GM19397 (cell line): ENCODE results near the gene MN1.

Experiments
- ATAC-seq: cut with Tn5 transposase; IDR thresholded peaks from one replicate; pipeline ENCODE4 v1.9.1; 2021; ENCODE audit warnings: mild to moderate bottlenecking, moderate library complexity; ENCODE audit not compliant: unreplicated experiment

MN1 gene

GRCh38 chr22:27719036-27719347 lies 82.6 kb downstream of the MN1 start:
- ATAC-seq, result no peak

DNA sequence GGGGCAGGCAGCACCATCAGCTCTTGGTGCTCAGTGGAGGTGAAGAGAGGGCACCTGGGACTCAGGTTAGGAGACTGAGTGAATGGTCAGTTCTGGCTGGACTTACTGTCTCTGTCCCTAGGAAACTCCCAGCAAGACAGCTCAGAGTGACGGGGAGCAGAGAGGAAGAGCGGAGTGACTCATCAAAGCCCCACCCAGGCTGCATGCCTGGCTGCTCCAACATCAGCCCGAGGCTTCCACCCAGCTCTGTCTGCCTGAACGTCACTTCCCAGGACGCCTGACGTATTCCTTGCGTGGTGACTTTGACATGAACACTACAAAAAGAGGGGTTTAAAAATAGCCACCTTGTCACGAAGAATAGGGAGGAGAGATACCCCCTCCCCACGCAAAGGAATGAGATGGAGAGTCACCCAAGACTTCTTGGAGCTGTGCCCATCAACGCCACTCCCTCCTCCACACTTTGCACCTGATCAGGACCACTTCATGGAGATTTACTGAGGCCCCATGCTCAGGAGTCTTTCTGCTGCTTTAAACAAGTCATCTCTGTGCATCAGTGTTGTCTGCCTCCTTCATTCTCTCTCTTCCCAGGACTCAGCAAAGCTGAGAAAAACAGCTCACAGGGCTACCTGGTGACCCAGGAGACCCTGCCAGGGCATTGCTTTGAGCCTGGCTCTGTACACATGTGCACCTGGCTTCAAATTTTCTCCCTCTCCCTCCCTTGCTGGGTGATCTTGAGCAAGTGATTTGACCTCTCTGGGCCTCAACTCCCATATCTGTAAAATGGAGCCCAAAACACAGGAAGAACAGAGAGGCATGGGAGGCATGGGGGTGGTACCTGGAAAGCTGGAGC lies 83.1 kb downstream of the MN1 start:
- no peak for ATAC-seq

DNA sequence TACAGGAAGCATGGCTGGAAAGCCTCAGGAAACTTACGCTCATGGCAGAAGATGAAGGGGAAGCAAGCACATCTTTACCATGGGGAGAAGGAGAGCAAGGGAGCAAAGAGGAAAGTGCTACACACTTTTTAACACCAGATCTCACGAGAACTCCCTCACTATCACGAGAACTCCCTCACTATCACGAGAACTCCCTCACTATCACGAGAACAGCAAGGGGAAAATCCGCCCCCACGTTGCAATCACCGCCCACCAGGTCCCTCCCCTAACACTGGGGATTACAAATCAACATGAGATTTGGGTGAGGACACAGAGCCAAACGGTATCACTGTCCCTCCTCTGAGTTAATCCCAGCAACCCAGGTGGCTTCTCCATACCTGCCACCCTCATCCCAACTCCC lies 84.5 kb downstream of the MN1 start:
- no peak for ATAC-seq

DNA sequence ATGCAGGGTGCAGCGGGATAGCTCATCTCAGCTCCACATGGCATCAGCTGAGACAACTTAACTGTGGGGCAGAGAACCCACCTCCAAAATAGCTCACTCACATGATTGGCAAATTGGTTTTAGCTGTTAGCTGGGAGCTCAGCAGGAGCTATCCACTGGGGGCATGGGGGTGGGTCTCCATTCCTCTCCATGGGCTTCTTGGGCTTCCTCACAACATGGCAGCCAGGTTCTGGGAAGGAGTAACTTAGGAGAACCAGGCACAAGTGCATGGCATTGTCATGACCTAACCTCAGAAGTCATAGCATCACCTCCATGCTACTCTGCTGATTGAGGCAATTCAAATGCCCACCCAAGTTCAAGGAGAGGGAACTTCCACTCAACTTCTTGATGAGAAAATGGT lies 85.5 kb downstream of the MN1 start:
- ATAC-seq, result no peak

DNA sequence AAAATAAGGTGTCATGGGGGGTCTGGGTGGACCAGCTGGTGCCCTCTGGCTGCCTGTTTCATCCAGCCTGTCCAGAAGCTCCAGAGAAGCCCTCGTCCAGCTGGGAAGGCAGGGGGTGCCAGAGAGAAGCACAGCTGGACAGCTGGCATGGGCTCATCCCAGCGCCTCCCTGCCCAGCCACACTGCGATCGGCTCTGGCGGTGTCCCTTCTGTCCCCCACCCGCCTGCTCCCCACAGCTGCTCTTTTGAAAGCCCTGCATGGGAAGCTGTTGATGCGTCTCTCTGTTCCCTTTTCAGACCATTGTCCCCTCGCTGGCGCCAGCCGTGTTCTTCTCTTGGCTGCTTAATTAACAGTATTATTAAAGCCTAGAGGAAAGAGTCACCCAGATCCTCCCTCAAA lies 86.5 kb downstream of the MN1 start:
- no peak for ATAC-seq

DNA sequence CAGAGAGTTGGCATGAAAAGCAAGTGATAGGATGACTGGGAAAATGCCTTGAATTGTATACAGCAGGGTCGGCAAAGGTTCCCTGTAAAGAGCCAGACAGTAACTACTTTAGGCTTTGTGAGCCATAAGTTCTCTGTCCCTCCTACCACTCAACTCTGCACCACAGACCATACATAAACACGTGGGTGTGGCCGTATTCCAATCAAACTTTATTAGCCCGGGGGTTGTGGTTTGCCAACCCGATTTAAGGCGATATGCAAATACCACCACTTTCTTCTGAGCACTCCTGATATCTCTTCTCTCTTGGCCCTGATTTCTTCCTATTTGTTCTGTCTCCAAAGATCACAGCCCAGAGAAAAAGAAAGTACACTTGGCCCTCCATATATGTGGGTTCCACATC lies 87.5 kb downstream of the MN1 start:
- ATAC-seq, result no peak

DNA sequence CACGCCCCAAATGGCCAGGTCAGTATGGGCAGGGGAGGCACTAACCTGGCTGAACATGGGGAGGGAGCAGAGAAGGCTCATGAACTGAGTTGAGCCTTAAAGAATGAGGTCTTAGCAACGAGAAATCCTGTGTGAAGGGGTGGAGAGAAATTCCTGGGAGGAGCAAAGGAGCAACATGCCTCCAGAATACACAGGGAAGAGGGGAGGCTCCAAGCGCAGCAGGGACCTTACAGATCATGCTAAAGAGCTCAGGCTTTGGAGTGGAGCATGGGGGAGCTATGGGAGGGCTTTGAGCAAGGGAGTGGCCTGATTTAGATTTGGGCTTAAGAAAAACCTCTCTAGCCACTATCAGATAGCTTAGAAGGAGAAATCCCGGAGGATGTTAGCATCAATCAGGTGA lies 88.1 kb downstream of the MN1 start:
- no peak for ATAC-seq

- no peak for ATAC-seq
Observed at GRCh38 chr22:27711756-27712155, 89.8 kb downstream of the MN1 start.

GRCh38 chr22:27711012-27711411 lies 90.5 kb downstream of the MN1 start:
- no peak for ATAC-seq

DNA sequence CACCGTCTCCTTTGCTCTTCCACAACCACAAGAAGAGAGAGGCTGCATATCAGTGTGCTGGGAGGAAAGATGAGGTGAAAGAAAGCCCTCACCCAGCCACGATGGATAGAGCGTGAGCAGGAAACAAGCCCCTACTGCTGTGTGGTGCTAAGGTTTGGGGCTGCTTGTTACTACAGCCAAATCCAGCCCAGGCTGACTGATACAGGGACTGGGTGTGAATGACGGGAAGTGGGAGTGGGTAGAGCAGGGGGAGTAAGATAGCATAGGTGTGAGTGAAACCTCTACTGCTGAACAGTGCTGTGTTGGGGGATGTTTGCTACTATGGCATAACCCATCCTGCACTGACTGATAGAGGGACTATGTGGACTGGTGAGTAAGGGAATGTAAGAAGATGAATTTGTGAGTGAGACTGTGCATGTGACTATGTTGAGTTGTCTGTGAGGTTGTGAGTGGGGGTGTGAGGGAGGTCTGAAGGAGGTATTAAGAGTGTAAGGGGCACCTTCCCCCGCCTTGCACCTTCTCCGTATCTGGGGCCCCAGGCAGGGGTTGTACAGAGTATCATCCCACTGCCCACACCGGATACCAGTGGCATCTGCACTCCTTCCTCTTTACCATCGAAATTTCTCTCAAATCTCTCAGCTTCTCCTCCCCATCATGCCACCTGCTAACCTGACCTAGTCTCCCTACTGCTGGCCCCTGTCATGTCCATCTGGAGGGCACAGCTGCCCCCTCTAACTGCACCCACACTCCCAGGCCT lies 91.5 kb downstream of the MN1 start:
- ATAC-seq, result no peak

DNA sequence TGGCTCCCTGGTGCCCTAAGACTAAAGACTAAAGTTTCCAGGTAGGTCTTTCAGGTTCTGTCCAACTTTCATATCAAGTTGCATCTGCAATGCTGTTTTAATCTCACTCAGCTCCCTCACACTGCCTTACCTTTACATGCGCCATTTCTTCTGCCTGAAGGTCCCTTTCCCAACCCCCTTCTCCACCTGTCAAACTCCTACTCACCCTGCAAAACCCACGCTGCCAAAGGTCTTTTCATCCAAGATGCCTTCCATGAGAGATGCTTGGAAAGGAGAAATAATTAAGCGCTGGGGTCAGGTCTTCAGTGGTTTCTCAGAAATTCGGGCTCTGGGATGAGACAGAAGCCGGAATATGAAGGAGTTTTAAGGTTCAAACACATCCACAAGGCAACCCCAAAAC lies 95.1 kb downstream of the MN1 start:
- ATAC-seq, result no peak

GRCh38 chr22:27705408-27706080 lies 96.0 kb downstream of the MN1 start:
- no peak for ATAC-seq

- no peak for ATAC-seq
Observed at GRCh38 chr22:27704581-27704980, 97.0 kb downstream of the MN1 start.

DNA sequence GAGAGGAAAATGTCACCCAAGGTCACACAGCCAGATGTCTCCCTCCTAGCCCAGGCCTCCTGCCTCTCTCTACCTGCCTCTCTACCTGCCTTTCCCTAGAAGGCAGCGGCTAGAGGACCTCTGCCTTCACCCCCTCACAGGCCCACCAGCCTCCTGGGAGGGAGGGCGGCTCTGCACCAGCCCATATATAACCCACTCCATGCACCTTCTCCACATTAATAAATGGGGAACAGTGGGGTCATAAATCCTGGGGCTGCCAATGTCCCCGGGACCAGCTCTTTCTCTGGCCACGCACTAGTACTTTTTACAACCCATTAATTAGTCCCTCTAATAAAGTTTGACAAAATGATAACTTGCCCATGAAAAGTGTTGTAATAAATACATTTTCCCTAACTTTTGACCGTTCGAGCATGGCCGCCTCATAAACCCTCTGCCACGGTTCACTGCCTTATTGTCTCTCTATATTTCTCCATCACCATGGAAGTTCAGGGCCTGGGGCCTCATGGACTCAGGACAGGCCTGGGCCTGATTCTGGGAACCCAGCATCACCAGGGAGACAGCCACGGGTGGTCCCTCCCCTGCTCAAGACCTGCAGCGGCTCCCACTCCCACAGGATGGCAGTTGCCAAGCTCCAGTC lies 102.1 kb downstream of the MN1 start:
- ATAC-seq, result no peak

- ATAC-seq, result no peak
Observed at GRCh38 chr22:27698813-27699212, 102.7 kb downstream of the MN1 start.
